Measurements from ENCODE around the gene BORCS8. TPM values are rescaled to one million over a fixed set of nuclear protein-coding genes. Genes with fewer than 3 reads are reported as not detected.

BORCS8 gene
- total RNA-seq, 1 donor from 2014 or later = 26.7 TPM

DNA sequence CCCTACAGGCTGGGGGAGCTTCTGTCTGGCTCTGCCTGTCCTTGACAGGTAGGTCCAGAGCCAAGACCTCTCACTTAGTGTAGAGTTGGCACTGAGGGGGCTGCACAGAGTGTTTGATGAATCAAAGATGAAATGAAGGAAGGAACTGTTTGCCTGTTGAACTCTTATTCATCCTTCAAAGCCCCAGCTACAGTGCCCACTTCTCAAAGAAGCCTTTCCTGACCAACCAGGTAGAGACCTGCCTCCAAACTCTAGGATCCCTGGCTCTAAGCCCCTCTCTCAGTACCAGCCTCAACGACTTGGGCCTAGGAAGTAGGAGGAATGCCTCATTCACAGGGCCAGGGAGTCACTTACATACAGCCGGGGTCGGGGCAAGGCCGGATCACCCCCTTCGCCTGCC, 44.6 kb downstream of the BORCS8 start:
- no peak overlapping the region for H3K4me3 Mint-ChIP-seq
- no peak for DNase-seq (ENCODE audit: low spot score in 2 of 2, unreplicated experiment in 2 of 2)
- H3K27ac Mint-ChIP-seq = no peak overlapping the region
- H3K36me3 Mint-ChIP-seq = peaks cover 3% of the 10 kb centered on the region
- no peaks in the 10 kb centered on the region for H3K4me1 Mint-ChIP-seq
- no peaks in the 10 kb centered on the region for H3K27me3 Mint-ChIP-seq (ENCODE audit: low read depth)
- TF ChIP-seq, protein P1, sequence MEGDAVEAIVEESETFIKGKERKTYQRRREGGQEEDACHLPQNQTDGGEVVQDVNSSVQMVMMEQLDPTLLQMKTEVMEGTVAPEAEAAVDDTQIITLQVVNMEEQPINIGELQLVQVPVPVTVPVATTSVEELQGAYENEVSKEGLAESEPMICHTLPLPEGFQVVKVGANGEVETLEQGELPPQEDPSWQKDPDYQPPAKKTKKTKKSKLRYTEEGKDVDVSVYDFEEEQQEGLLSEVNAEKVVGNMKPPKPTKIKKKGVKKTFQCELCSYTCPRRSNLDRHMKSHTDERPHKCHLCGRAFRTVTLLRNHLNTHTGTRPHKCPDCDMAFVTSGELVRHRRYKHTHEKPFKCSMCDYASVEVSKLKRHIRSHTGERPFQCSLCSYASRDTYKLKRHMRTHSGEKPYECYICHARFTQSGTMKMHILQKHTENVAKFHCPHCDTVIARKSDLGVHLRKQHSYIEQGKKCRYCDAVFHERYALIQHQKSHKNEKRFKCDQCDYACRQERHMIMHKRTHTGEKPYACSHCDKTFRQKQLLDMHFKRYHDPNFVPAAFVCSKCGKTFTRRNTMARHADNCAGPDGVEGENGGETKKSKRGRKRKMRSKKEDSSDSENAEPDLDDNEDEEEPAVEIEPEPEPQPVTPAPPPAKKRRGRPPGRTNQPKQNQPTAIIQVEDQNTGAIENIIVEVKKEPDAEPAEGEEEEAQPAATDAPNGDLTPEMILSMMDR (IDR thresholded peaks at IDR 0.05; ENCODE audit: unreplicated experiment) = no peak
- H3K9me3 Mint-ChIP-seq = no peaks in the 10 kb centered on the region

DNA sequence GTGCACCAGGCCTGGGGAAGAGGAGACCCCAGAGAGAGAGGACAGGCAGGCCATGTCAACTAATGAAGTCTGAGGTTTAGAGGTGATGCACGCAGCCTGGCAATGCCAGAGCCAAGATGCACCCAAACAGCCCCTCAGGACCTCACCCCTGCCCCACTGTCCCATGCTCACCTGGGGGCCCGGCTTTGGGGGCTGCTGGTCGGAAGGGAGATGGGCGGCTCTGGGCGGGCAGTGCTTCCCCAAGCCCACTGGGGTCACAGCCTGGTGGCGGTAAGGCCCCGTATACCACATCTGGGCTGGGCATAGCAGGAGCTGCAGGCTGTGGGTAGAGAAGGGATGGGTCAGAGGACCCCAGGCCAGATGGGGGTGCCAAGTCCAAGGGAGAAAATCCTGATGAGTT, 45.1 kb downstream of the BORCS8 start:
- Mint-ChIP-seq H3K27me3 (ENCODE audit: low read depth) (peaks cover 2% of the 10 kb centered on the region), H3K36me3 (peaks cover 3% of the 10 kb centered on the region), H3K4me3 (no peak overlapping the region), H3K9me3 (no peaks in the 10 kb centered on the region), H3K4me1 (no peaks in the 10 kb centered on the region), H3K27ac (no peak overlapping the region)
- no peak for DNase-seq (ENCODE audit: low spot score in 2 of 2, unreplicated experiment in 2 of 2)
- TF ChIP-seq, protein P1 (IDR thresholded peaks at IDR 0.05; ENCODE audit: unreplicated experiment) = no peak

DNA sequence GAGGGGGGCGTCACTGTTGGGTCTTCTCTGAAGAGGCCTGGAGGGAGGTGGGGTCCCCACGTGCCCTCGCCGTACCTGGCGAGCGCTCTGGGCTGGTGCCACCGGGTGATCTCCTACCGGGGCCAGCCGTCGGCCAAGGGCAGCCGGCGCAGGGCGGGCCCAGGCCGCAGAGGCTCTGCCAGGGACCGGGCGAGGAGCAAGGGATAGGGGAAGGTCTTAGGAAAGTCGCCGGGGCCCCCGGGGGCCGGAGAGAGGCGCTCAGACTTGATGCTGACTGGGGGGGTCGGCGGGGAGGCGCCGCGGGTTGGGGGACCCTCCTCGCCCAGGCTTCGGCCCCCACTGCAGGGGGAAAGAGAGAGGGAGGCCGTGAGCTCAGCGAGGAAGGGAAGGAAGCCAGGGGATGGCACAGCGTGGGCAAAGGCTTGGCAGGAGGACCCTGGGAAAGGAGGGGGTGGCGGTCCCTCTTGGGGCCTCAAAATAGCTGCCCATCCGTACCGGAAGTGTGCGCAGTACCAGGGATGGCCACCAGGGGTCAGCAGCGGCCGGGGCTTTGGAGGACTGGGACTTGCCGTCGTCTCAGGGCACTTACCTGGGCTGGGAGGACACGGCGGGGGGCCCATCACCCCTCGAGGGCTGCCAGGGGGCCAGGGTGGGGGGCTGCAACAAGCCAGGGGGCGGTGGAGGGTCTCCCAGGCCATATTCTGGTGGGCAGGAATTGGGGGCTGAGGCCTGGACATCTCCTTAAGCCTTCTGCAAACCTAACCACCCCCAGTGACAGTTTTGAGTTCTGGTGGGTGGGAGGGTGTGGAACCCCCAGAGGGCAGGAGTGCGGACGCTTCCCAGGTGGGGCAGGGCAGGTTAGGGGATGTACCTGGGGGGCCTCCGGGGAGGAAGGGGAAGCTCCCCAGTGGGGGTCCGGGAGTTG, 46.0 kb downstream of the BORCS8 start:
- H3K4me3 Mint-ChIP-seq = no peak overlapping the region
- TF ChIP-seq, protein P1 (IDR thresholded peaks at IDR 0.05; ENCODE audit: unreplicated experiment) = peak; percentile 97
- H3K36me3 Mint-ChIP-seq = peaks cover 3% of the 10 kb centered on the region
- DNase-seq (ENCODE audit: low spot score in 2 of 2, unreplicated experiment in 2 of 2) = peak; percentile 68 to 94
- no peak overlapping the region for H3K27ac Mint-ChIP-seq
- no peaks in the 10 kb centered on the region for H3K9me3 Mint-ChIP-seq
- H3K4me1 Mint-ChIP-seq = no peaks in the 10 kb centered on the region
- H3K27me3 Mint-ChIP-seq (ENCODE audit: low read depth) = peaks cover 2% of the 10 kb centered on the region

DNA sequence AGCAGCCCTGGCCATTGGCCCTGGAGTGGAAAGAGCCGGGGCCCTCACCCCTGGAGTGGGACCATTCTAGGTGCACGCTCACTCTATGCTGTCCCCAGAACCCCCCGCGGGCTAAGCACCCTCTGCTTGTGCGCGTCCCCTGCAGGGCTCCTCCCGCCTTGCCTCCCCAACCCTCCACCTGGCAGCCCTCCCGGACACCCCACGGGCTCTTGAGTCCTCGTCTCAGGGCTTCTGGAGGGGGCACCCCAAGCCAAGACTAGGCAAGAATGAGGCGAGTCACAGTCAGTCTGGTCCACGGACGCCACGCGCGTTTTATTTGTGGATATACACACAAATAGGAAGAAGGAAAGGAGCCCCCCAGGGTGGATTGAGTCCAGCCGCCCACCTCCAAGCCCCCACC, 46.7 kb downstream of the BORCS8 start:
- Mint-ChIP-seq H3K36me3 (peaks cover 3% of the 10 kb centered on the region), H3K4me1 (no peaks in the 10 kb centered on the region), H3K27me3 (ENCODE audit: low read depth) (peaks cover 5% of the 10 kb centered on the region), H3K9me3 (no peaks in the 10 kb centered on the region), H3K27ac (no peak overlapping the region), H3K4me3 (no peak overlapping the region)
- TF ChIP-seq, protein P1 (IDR thresholded peaks at IDR 0.05; ENCODE audit: unreplicated experiment) = no peak
- no peak for DNase-seq (ENCODE audit: low spot score in 2 of 2, unreplicated experiment in 2 of 2)

DNA sequence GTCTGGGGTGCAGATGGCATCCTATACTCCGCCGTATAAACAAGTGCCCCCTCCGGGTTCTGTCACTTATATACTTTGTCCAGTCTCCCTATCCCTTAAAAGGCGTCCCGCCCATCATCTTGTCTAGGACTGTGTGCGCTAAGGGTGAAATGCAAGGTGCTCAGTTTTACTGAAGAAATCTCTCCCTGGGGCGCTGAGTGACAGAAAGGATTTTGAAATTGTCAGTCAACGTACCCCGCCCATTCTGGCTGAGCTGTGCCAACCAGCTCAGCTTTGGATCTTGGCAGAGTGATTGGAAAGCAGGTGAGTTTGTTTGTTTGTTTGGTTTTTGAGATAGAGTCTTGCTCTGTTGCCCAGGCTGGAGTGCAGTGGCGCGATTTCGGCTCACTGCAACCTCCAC, 49.6 kb downstream of the BORCS8 start:
- H3K9me3 Mint-ChIP-seq = no peaks in the 10 kb centered on the region
- H3K27me3 Mint-ChIP-seq (ENCODE audit: low read depth) = peaks cover 5% of the 10 kb centered on the region
- DNase-seq (ENCODE audit: low spot score in 2 of 2, unreplicated experiment in 2 of 2) = no peak
- peaks cover 11% of the 10 kb centered on the region for H3K4me1 Mint-ChIP-seq
- no peak overlapping the region for H3K4me3 Mint-ChIP-seq
- TF ChIP-seq, protein P1 (IDR thresholded peaks at IDR 0.05; ENCODE audit: unreplicated experiment) = no peak
- H3K27ac Mint-ChIP-seq = no peak overlapping the region
- H3K36me3 Mint-ChIP-seq = no peaks in the 10 kb centered on the region

All from mesothelial cell of epicardium (in vitro differentiated cells).